Right lobe of liver (tissue), 6 donors: ENCODE data around the gene ATP8B3. TPM values are rescaled to one million over a fixed set of nuclear protein-coding genes. Genes with fewer than 3 reads are reported as not detected.

Experiments used
- ATAC-seq, 4 donors: fragments of 200-7000 bp; cut with Tn5 transposase; one replicate each; pipeline ENCODE4 v1.9.1; 2020; ENCODE audit warnings: mild to moderate bottlenecking in 4 of 4, moderate library complexity in 4 of 4
- DNase-seq, 3 donors: peaks; one replicate each; pipeline ENCODE4 v3.0.0-alpha.2; 2020
- H3K27ac ChIP-seq, 3 donors: fragments of 200-600 bp; one replicate each; pipeline ENCODE4 v1.8.0; 2022
- H3K27me3 ChIP-seq, 2 donors: fragments of 200-600 bp; one replicate each; pipeline ENCODE4 v1.8.0; 2022
- H3K36me3 ChIP-seq, 4 donors: fragments of 200-600 bp; sonication (generic) in 1 of 4; one replicate each; pipeline versions ENCODE4 v1.5.1 to v1.8.0; 2017 to 2022; ENCODE audit warnings: control low read depth in 1 of 4
- H3K4me1 ChIP-seq, 4 donors: fragments of 200-600 bp; sonication (generic) in 1 of 4; one replicate each; pipeline versions ENCODE4 v1.5.1 to v1.8.0; 2017 to 2022; ENCODE audit warnings: control low read depth in 1 of 4
- H3K4me3 ChIP-seq, 3 donors: fragments of 200-600 bp; one replicate each; pipeline ENCODE4 v1.8.0; 2022
- H3K9me3 ChIP-seq, 4 donors: fragments of 200-600 bp; sonication (generic) in 1 of 4; one replicate each; pipeline versions ENCODE4 v1.5.1 to v1.8.0; 2017 to 2022; ENCODE audit warnings: control low read depth in 1 of 4
- CTCF ChIP-seq, 4 donors: fragments of 200-600 bp in 3 of 4; fragments of 450-650 bp in 1 of 4; IDR thresholded peaks; one replicate each; pipeline versions ENCODE4 v1.5.1 to v1.8.0; 2016 to 2022; ENCODE audit warnings: antibody characterized with exemption in 4 of 4, mild to moderate bottlenecking in 2 of 4
- POLR2A ChIP-seq: fragments of 450-650 bp; IDR thresholded peaks from one replicate; pipeline ENCODE4 v1.6.1; 2017; ENCODE audit warnings: antibody characterized with exemption, mild to moderate bottlenecking
- WGBS: methylation state at CpG from one replicate; pipeline ENCODE4 v1.1.6; 2018; ENCODE audit warnings: low coverage, low lambda C conversion rate; ENCODE audit not compliant: insufficient coverage; ENCODE audit errors: missing lambda C conversion rate; 5-methylcytosine and 5-hydroxymethylcytosine counted together
- intact Hi-C, 2 donors: fragments of 100-400 bp; cut with DNase I; formaldehyde crosslinking; loops; one replicate each; pipeline versions ENCODE4 v1.11.2 to v1.14.1; 2022
- total RNA-seq, 6 experiments: library from RNA; depleted of rRNA in 2 of 6; stranded (reverse); fragments of >200 nt in 2 of 6; fragmentation: NEBNext Ultra II Directional in 3 of 6; extraction: Animal tissue kit (Norgen Biotek cat#: 25700) in 3 of 6; gene quantifications; one replicate each; pipeline versions ENCODE4 v1.1.0 to v1.2.4, GENCODE V29; 2016 to 2023
- donor health status: DM: no; HTN: yes; CAD: no.
- donor health status: DM: no; HTN: no; CAD: no.
- donor health status: DM: no; HTN: no; CAD: no.
- donor health status: DM: no; HTN: yes; CAD: no.
- donor health status: DM: no; HTN: yes; CAD: no.

ATP8B3 gene
- total RNA-seq, 6 experiments from 2014 or later = 0.86 to 5.7 (median 3.1) TPM

GRCh38 chr19:1837625-1838105 lies 25.6 kb upstream of the ATP8B3 start:
- 21% methylated on average over 8 of the region's 23 CpGs for WGBS
- ATAC-seq (peak; percentile 37 to 52 (median 46)), DNase-seq (peak in 1 of 3 donors; percentile 76)
- Histone ChIP-seq H3K4me3 (peak overlapping the region; percentile 9 to 43 (median 38)), H3K36me3 (no peaks in the 10 kb centered on the region), H3K27ac (peak overlapping the region; percentile 63 to 81 (median 81)), H3K4me1 (peaks cover 0 to 86% (median 39%) of the 10 kb centered on the region in 4 donors), H3K9me3 (no peaks in the 10 kb centered on the region), H3K27me3 (no peaks in the 10 kb centered on the region)
- TF ChIP-seq CTCF (IDR thresholded peaks at IDR 0.05) = peak; percentile 86 to 92 (median 90)
- peak; percentile 37 for TF ChIP-seq POLR2A
- intact Hi-C loops = no loop called here

- H3K36me3 ChIP-seq = no peaks in the 10 kb centered on the region
- peak overlapping the region; percentile 63 to 81 (median 81) for H3K27ac ChIP-seq
- no peak for TF ChIP-seq CTCF (IDR thresholded peaks at IDR 0.05)
- no peak for TF ChIP-seq POLR2A
- no peaks in the 10 kb centered on the region for H3K9me3 ChIP-seq
- H3K4me1 ChIP-seq = peaks cover 0 to 86% (median 40%) of the 10 kb centered on the region in 4 donors
- H3K27me3 ChIP-seq = no peaks in the 10 kb centered on the region
- WGBS = 27% methylated on average over 3 of the region's 11 CpGs
- H3K4me3 ChIP-seq = peak overlapping the region in 2 of 3 donors; percentile 38 to 43
- DNase-seq (no peak), ATAC-seq (no peak)
- intact Hi-C loops = no loop called here
Observed at GRCh38 chr19:1837222-1837565, 25.1 kb upstream of the ATP8B3 start.

GRCh38 chr19:1836458-1837221 lies 24.6 kb upstream of the ATP8B3 start:
- intact Hi-C loops = no loop called here
- Histone ChIP-seq H3K27ac (peak overlapping the region in 2 of 3 donors; percentile 81 to 83), H3K4me1 (peaks cover 0 to 85% (median 38%) of the 10 kb centered on the region in 4 donors), H3K36me3 (no peaks in the 10 kb centered on the region), H3K27me3 (no peaks in the 10 kb centered on the region), H3K4me3 (no peak overlapping the region), H3K9me3 (no peaks in the 10 kb centered on the region)
- ATAC-seq (no peak), DNase-seq (no peak)
- WGBS = 36% methylated on average over 15 of the region's 31 CpGs
- TF ChIP-seq POLR2A (no peak), CTCF (IDR thresholded peaks at IDR 0.05) (no peak)

GRCh38 chr19:1833540-1833939 lies 21.5 kb upstream of the ATP8B3 start:
- no peaks in the 10 kb centered on the region for H3K27me3 ChIP-seq
- WGBS = 60% methylated on average over 1 of the region's 15 CpGs
- intact Hi-C loops = no loop called here
- peak; percentile 92 to 95 (median 93) for DNase-seq
- H3K4me3 ChIP-seq = peak overlapping the region in 2 of 3 donors; percentile 23 to 24
- H3K9me3 ChIP-seq = no peaks in the 10 kb centered on the region
- ATAC-seq = peak; percentile 81 to 86 (median 82)
- H3K36me3 ChIP-seq = no peaks in the 10 kb centered on the region
- H3K4me1 ChIP-seq = peaks cover 0 to 70% (median 23%) of the 10 kb centered on the region in 4 donors
- TF ChIP-seq POLR2A = peak; percentile 93
- TF ChIP-seq CTCF (IDR thresholded peaks at IDR 0.05) = peak in 1 of 4 donors; percentile 16
- peak overlapping the region; percentile 63 to 83 (median 83) for H3K27ac ChIP-seq
